Endodermal cell (in vitro differentiated cells): ENCODE data around the gene GMPR2. TPM values are rescaled to one million over a fixed set of nuclear protein-coding genes. Genes with fewer than 3 reads are reported as not detected.

Experiments used
- DNase-seq: peaks from one replicate; pipeline ENCODE4 v3.0.0-alpha.2; 2017
- H3K27ac ChIP-seq: 2 replicates; pipeline ENCODE4 v1.5.1; 2013; ENCODE audit warnings: mild to moderate bottlenecking, low read depth, low read length, moderate library complexity
- H3K27me3 ChIP-seq: 2 replicates; pipeline ENCODE4 v1.6.1; 2013; ENCODE audit warnings: mild to moderate bottlenecking, low read length, moderate library complexity; ENCODE audit not compliant: insufficient read depth, control insufficient read depth, poor library complexity, severe bottlenecking
- H3K36me3 ChIP-seq: 2 replicates; pipeline ENCODE4 v1.7.0; 2013; ENCODE audit warnings: mild to moderate bottlenecking, low read length, moderate library complexity; ENCODE audit not compliant: control insufficient read depth, insufficient read depth
- H3K4me1 ChIP-seq: one replicate; pipeline ENCODE4 v1.7.0; 2013; ENCODE audit warnings: low read length; ENCODE audit not compliant: control insufficient read depth, insufficient read depth
- H3K4me3 ChIP-seq: 2 replicates; pipeline ENCODE4 v1.5.1; 2013; ENCODE audit warnings: mild to moderate bottlenecking, low read length, moderate library complexity
- H3K9ac ChIP-seq: 2 replicates; pipeline ENCODE4 v1.6.1; 2013; ENCODE audit warnings: mild to moderate bottlenecking, low read length, moderate library complexity; ENCODE audit not compliant: poor library complexity, severe bottlenecking; ENCODE audit errors: extremely low read depth
- H3K9me3 ChIP-seq: 2 replicates; pipeline ENCODE4 v1.6.1; 2013; ENCODE audit warnings: mild to moderate bottlenecking, low read length, moderate library complexity; ENCODE audit not compliant: control insufficient read depth
- H3K27ac Mint-ChIP-seq: 2 replicates; pipeline ENCODE4 v1.8.0; 2020; ENCODE audit warnings: mixed read lengths
- H3K27me3 Mint-ChIP-seq: 2 replicates; pipeline ENCODE4 v1.8.0; 2021; ENCODE audit warnings: mild to moderate bottlenecking, mixed read lengths; ENCODE audit not compliant: insufficient read depth
- H3K36me3 Mint-ChIP-seq: 2 replicates; pipeline ENCODE4 v1.8.0; 2020; ENCODE audit warnings: low read depth, mixed read lengths
- H3K4me1 Mint-ChIP-seq: 2 replicates; pipeline ENCODE4 v1.8.0; 2020; ENCODE audit warnings: mixed read lengths
- H3K4me3 Mint-ChIP-seq: 2 replicates; pipeline ENCODE4 v1.8.0; 2020; ENCODE audit warnings: mild to moderate bottlenecking, moderate library complexity, mixed read lengths
- H3K9me3 Mint-ChIP-seq: 2 replicates; pipeline ENCODE4 v1.8.0; 2020; ENCODE audit warnings: mild to moderate bottlenecking, mixed read lengths
- WGBS, 2 experiments: methylation state at CpG; one replicate each; pipeline versions ENCODE4 v1.1.5 to v1.1.7; 2013; ENCODE audit warnings: missing lambda C conversion rate in 2 of 2, mixed read lengths in 1 of 2; ENCODE audit not compliant: insufficient coverage in 1 of 2, insufficient read length in 1 of 2; 5-methylcytosine and 5-hydroxymethylcytosine counted together
- total RNA-seq, 2 donors: library from RNA; stranded (reverse); fragmentation: NEBNext Ultra II Directional in 1 of 2; extraction: Animal tissue kit (Norgen Biotek cat#: 25700) in 1 of 2; gene quantifications; 2 replicates in 1 of 2; 3 replicates in 1 of 2; pipeline ENCODE4 v1.2.1, GENCODE V29; 2021
- TF ChIP-seq, protein P1 (sequence below): fragments of 200-600 bp; sonication (generic); conservative IDR thresholded peaks from 2 replicates; pipeline ENCODE4 v1.5.0; 2021; ENCODE audit warnings: antibody characterized with exemption, mild to moderate bottlenecking

The GMPR2 gene
- total RNA-seq, 2 donors from 2014 or later = 56.1 to 63.1 TPM

DNA sequence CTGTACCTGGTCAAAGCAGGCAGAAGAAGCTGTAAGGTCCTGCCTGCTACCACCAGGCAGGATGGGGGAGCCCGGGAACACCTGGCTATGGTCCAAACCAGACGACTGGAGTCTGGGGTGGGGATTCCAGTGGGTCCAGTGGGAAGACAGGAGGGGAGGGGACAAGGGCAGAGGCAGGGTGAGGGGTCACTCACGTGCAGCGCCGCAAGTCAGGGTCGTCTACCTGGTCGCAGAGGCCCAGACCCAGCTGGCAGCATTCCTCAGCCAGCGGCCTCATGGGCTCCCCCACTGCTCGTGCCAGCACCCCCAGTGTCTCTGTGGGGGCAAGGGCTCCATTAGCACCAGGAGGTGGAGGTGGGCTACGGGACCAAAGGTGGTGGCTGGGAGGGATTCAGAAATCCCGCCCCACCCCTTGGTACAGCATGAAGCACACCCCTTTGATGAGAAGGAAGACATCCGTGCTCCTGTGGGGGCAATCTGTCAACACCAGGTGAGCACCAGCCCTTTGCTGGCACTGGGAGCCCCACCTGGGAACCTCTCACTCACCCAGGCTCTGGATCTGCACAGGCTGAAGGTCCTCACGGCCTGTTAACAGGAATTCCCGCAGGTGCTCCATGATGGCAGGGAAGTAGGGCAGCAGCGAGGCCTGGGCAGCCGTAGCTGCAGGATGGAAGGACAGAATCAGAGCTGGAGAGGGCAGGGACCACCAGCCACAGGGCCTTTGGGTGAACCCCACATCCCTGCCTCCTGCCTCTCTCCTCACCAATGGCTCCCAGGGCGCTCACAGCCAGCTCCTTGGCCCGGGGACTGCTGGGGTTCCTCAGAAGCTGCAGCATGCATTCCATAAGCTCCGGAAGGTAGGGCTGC lies 48.4 kb upstream of the GMPR2 start:
- Histone ChIP-seq H3K27me3 (no peaks in the 10 kb centered on the region), H3K4me3 (no peak overlapping the region), H3K9ac (no peak overlapping the region), H3K9me3 (no peaks in the 10 kb centered on the region), H3K4me1 (no peaks in the 10 kb centered on the region), H3K27ac (no peak overlapping the region), H3K36me3 (peaks cover 67% of the 10 kb centered on the region)
- no peak overlapping the region for H3K27ac Mint-ChIP-seq
- H3K4me3 Mint-ChIP-seq = no peak overlapping the region
- peaks cover 6% of the 10 kb centered on the region for H3K4me1 Mint-ChIP-seq
- H3K9me3 Mint-ChIP-seq = no peaks in the 10 kb centered on the region
- 94% methylated on average over 11 to 19 of the region's 19 CpGs for WGBS, 2 experiments
- H3K27me3 Mint-ChIP-seq = no peaks in the 10 kb centered on the region
- TF ChIP-seq, protein P1, sequence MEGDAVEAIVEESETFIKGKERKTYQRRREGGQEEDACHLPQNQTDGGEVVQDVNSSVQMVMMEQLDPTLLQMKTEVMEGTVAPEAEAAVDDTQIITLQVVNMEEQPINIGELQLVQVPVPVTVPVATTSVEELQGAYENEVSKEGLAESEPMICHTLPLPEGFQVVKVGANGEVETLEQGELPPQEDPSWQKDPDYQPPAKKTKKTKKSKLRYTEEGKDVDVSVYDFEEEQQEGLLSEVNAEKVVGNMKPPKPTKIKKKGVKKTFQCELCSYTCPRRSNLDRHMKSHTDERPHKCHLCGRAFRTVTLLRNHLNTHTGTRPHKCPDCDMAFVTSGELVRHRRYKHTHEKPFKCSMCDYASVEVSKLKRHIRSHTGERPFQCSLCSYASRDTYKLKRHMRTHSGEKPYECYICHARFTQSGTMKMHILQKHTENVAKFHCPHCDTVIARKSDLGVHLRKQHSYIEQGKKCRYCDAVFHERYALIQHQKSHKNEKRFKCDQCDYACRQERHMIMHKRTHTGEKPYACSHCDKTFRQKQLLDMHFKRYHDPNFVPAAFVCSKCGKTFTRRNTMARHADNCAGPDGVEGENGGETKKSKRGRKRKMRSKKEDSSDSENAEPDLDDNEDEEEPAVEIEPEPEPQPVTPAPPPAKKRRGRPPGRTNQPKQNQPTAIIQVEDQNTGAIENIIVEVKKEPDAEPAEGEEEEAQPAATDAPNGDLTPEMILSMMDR = no peak
- DNase-seq = no peak
- peaks cover 50% of the 10 kb centered on the region for H3K36me3 Mint-ChIP-seq

DNA sequence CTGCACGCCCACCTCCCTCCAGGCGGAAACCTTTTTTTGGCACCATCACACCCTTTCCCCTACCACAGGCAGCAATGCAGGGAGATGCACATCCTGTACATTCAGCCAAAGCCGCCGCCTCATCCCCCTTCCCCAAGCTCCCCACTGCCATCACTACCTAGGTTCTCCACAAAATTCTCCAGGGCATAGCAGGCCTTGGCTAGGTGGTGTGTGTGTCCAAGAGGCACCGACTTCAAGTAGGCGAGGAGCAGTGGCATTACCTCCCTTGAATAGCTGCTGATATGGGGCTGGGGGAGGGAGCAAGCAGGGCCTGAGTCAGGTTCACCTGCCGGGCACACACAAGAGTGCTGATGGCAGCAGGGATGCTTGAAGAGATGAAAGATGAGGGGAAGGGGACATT lies 47.7 kb upstream of the GMPR2 start:
- Histone ChIP-seq H3K27ac (no peak overlapping the region), H3K4me1 (no peaks in the 10 kb centered on the region), H3K4me3 (no peak overlapping the region), H3K9me3 (no peaks in the 10 kb centered on the region), H3K9ac (no peak overlapping the region), H3K36me3 (peaks cover 66% of the 10 kb centered on the region), H3K27me3 (no peaks in the 10 kb centered on the region)
- no peak for DNase-seq
- Mint-ChIP-seq H3K27me3 (no peaks in the 10 kb centered on the region), H3K27ac (no peak overlapping the region), H3K4me3 (no peak overlapping the region), H3K36me3 (peaks cover 45% of the 10 kb centered on the region), H3K9me3 (no peaks in the 10 kb centered on the region), H3K4me1 (peaks cover 6% of the 10 kb centered on the region)
- 94 to 100% methylated on average over 3 to 7 of the region's 7 CpGs for WGBS, 2 experiments
- TF ChIP-seq, protein P1 = no peak

DNA sequence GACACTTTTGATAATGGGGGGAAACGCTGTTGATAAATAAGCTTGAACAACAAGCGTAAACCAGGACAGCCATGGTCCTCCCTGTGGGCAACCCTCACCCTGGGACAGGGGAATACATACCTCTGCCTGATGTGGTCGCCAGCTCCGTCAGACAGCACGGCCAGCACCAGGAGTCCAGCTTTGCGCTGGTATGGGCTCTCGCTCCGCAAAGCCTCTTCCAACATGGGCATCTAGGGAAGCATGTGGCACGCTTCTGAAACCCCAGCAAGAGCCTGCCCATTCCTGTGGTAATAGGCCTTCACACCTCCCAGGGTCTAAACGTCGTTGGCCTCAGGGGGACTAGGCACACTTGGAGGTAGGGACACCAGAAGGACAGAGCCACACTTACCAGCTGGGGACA lies 47.0 kb upstream of the GMPR2 start:
- H3K36me3 ChIP-seq = peaks cover 65% of the 10 kb centered on the region
- H3K4me1 ChIP-seq = no peaks in the 10 kb centered on the region
- Mint-ChIP-seq H3K9me3 (no peaks in the 10 kb centered on the region), H3K4me3 (no peak overlapping the region), H3K27ac (no peak overlapping the region), H3K4me1 (peaks cover 6% of the 10 kb centered on the region), H3K27me3 (no peaks in the 10 kb centered on the region), H3K36me3 (peaks cover 43% of the 10 kb centered on the region)
- no peaks in the 10 kb centered on the region for H3K9me3 ChIP-seq
- no peak overlapping the region for H3K9ac ChIP-seq
- H3K27ac ChIP-seq = no peak overlapping the region
- no peak for DNase-seq
- no peaks in the 10 kb centered on the region for H3K27me3 ChIP-seq
- 94 to 97% methylated on average over 10 to 11 of the region's 11 CpGs for WGBS, 2 experiments
- TF ChIP-seq, protein P1 = no peak
- H3K4me3 ChIP-seq = no peak overlapping the region
